Loucy (cell line): Measurements from ENCODE around the gene ARVCF.

Experiments
- H2AFZ ChIP-seq: fragments of 200-600 bp; sonication (generic); 2 replicates; pipeline ENCODE4 v1.6.0; 2016; ENCODE audit warnings: antibody characterized with exemption, mild to moderate bottlenecking, low read length, moderate library complexity
- H3F3A ChIP-seq: fragments of 200-600 bp; 2 replicates; pipeline ENCODE4 v1.6.0; 2016; ENCODE audit warnings: antibody characterized with exemption, low read depth, mild to moderate bottlenecking
- H3K27me3 ChIP-seq: fragments of 200-600 bp; sonication (generic); 2 replicates; pipeline ENCODE4 v1.6.1; 2014; ENCODE audit warnings: low read length, mild to moderate bottlenecking; ENCODE audit not compliant: insufficient read depth, poor library complexity, severe bottlenecking
- H3K36me3 ChIP-seq: fragments of 200-600 bp; sonication (generic); 2 replicates; pipeline ENCODE4 v1.6.1; 2016; ENCODE audit warnings: low read length; ENCODE audit not compliant: insufficient read depth
- H3K4me1 ChIP-seq: fragments of 200-600 bp; sonication (generic); 2 replicates; pipeline ENCODE4 v1.5.1; 2014; ENCODE audit warnings: low read length, mild to moderate bottlenecking; ENCODE audit not compliant: insufficient read depth, poor library complexity, severe bottlenecking
- H3K4me2 ChIP-seq: fragments of 200-600 bp; sonication (generic); 2 replicates; pipeline ENCODE4 v1.6.0; 2014; ENCODE audit warnings: antibody characterized with exemption, low read length, low read depth, mild to moderate bottlenecking; ENCODE audit not compliant: poor library complexity, severe bottlenecking
- H3K4me3 ChIP-seq: fragments of 200-600 bp; sonication (generic); 2 replicates; pipeline ENCODE4 v1.5.1; 2014; ENCODE audit warnings: low read length, mild to moderate bottlenecking, mixed read lengths; ENCODE audit not compliant: poor library complexity, severe bottlenecking
- H3K79me2 ChIP-seq: fragments of 200-600 bp; sonication (generic); 2 replicates; pipeline ENCODE4 v1.6.1; 2014; ENCODE audit warnings: low read length; ENCODE audit not compliant: insufficient read depth
- H3K9ac ChIP-seq: fragments of 200-600 bp; sonication (generic); 2 replicates; pipeline ENCODE4 v1.6.0; 2014; ENCODE audit warnings: mild to moderate bottlenecking, low read depth, low read length, moderate library complexity; ENCODE audit not compliant: poor library complexity, severe bottlenecking
- H3K9me2 ChIP-seq: fragments of 200-600 bp; sonication (generic); replicated peaks from 2 replicates; pipeline ENCODE4 v1.6.1; 2016; ENCODE audit warnings: low read depth, low read length, mixed read lengths
- H3K9me3 ChIP-seq: fragments of 200-600 bp; sonication (generic); 2 replicates; pipeline ENCODE4 v1.6.1; 2014; ENCODE audit warnings: mild to moderate bottlenecking, antibody characterized with exemption, low read length, low read depth; ENCODE audit not compliant: insufficient read depth
- H4K20me1 ChIP-seq: fragments of 200-600 bp; sonication (generic); 2 replicates; pipeline ENCODE4 v1.6.0; 2014; ENCODE audit warnings: antibody characterized with exemption, low read length, mild to moderate bottlenecking; ENCODE audit not compliant: insufficient read depth, poor library complexity, severe bottlenecking
- EZH2phosphoT487 ChIP-seq: fragments of 200-600 bp; IDR thresholded peaks from 2 replicates; pipeline ENCODE4 v1.6.1; 2018; ENCODE audit warnings: antibody characterized with exemption, mild to moderate bottlenecking, moderate library complexity, borderline replicate concordance
- TF ChIP-seq, protein P1 (sequence below): fragments of 200-600 bp; sonication (generic); conservative IDR thresholded peaks from 2 replicates; pipeline ENCODE4 v1.5.1; 2014; ENCODE audit warnings: mild to moderate bottlenecking, antibody characterized with exemption, low read length

Gene ARVCF

DNA sequence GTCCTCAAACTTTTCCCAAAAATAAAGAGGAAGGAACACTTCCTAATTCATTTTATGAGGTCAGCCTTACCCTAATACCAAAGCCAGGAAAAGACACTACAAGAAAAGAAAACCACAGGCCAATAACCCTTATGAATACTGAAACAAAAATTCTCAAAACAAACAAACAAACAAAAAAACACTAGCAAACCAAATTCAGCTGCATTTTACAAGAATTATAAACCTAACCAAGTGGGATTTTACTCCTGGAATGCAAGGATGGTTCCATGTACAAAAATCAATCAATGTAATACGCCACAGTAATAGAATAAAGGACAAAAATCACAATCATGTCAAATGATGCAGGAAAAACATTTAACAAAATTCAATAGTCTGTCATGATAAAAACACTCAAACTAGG lies 13.3 kb downstream of the ARVCF start:
- Histone ChIP-seq H3K9me3 (peaks cover 4% of the 10 kb centered on the region; the same call in 1 of the 2 replicates), H3K4me1 (peaks cover 5% of the 10 kb centered on the region)

DNA sequence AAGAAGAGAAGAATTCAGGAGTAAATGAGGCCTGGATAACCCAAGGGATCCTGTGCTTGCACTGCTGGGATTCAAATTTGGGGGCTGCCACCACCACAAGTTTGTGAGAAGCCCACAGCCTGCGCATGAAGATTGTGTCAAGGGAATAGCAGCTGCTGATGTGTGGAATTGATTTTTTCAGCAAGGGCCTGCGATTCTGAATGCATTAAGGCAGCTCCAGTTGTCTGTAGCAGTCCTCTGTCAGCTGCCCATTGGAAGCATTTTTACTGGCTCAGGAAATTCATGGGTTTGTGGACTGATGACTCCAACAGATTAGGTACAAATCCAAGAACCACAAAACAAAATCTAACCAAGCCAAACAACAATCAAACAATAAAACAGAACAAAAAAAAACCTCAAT lies 14.0 kb downstream of the ARVCF start:
- Histone ChIP-seq H3K9ac (no peak overlapping the region), H3K9me3 (peaks cover 4% of the 10 kb centered on the region; the same call in 1 of the 2 replicates), H3K79me2 (no peaks in the 10 kb centered on the region), H3K4me1 (peaks cover 5% of the 10 kb centered on the region), H3K36me3 (no peaks in the 10 kb centered on the region), H3K9me2 (no peaks in the 10 kb centered on the region), H3K27me3 (no peaks in the 10 kb centered on the region), H4K20me1 (no peaks in the 10 kb centered on the region), H3K4me3 (no peak overlapping the region), H2AFZ (no peak overlapping the region), H3K4me2 (no peak overlapping the region), H3F3A (no peaks in the 10 kb centered on the region)
- TF ChIP-seq EZH2phosphoT487, result no peak
- TF ChIP-seq, protein P1, sequence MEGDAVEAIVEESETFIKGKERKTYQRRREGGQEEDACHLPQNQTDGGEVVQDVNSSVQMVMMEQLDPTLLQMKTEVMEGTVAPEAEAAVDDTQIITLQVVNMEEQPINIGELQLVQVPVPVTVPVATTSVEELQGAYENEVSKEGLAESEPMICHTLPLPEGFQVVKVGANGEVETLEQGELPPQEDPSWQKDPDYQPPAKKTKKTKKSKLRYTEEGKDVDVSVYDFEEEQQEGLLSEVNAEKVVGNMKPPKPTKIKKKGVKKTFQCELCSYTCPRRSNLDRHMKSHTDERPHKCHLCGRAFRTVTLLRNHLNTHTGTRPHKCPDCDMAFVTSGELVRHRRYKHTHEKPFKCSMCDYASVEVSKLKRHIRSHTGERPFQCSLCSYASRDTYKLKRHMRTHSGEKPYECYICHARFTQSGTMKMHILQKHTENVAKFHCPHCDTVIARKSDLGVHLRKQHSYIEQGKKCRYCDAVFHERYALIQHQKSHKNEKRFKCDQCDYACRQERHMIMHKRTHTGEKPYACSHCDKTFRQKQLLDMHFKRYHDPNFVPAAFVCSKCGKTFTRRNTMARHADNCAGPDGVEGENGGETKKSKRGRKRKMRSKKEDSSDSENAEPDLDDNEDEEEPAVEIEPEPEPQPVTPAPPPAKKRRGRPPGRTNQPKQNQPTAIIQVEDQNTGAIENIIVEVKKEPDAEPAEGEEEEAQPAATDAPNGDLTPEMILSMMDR, result no peak

More for the DNA sequence above, 13.3 kb downstream of the ARVCF start:
- H2AFZ ChIP-seq, result no peak overlapping the region
- no peaks in the 10 kb centered on the region for H4K20me1 ChIP-seq
- no peaks in the 10 kb centered on the region for H3K79me2 ChIP-seq
- H3F3A ChIP-seq, result no peaks in the 10 kb centered on the region
- H3K4me3 ChIP-seq, result no peak overlapping the region
- TF ChIP-seq, protein P1, result no peak
- TF ChIP-seq EZH2phosphoT487, result no peak
- H3K27me3 ChIP-seq, result no peaks in the 10 kb centered on the region
- no peaks in the 10 kb centered on the region for H3K9me2 ChIP-seq
- H3K9ac ChIP-seq, result no peak overlapping the region
- H3K36me3 ChIP-seq, result no peaks in the 10 kb centered on the region
- H3K4me2 ChIP-seq, result no peak overlapping the region

DNA sequence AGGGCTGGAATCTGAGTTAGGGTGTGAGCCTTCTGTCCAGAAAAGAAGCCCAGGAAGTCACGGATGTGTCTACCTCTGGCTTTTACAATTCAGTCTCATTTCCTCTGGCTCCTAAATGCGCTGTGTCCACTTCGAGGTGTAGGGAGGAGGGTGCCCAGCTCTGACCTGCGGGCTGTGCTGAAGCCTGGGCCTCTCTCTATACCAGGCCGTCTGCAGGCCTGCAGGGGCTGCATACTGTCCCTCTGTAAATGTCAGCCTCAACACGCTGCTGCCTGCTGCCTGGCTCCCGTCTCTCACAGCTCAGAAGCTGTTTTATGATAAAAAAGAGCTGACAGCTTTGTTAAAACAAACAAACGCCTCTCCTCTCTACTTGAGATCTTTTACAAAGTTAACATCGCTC lies 14.5 kb downstream of the ARVCF start:
- Histone ChIP-seq H3K9me2 (no peaks in the 10 kb centered on the region), H3K4me2 (no peak overlapping the region), H3K79me2 (no peaks in the 10 kb centered on the region), H3K4me1 (peaks cover 5% of the 10 kb centered on the region), H3K36me3 (no peaks in the 10 kb centered on the region), H3K9me3 (peaks cover 4% of the 10 kb centered on the region; the same call in 1 of the 2 replicates), H3K27me3 (no peaks in the 10 kb centered on the region), H2AFZ (no peak overlapping the region), H4K20me1 (no peaks in the 10 kb centered on the region), H3K4me3 (no peak overlapping the region), H3K9ac (no peak overlapping the region), H3F3A (no peaks in the 10 kb centered on the region)
- TF ChIP-seq, protein P1, result no peak
- TF ChIP-seq EZH2phosphoT487, result no peak
